HG02885 (cell line): ENCODE results near the gene STIP1.
A peak's percentile ranks its signal among the peaks of the same experiment; 100 is the strongest.

Experiments used
- ATAC-seq: cut with Tn5 transposase; IDR thresholded peaks from one replicate; pipeline ENCODE4 v1.9.1; 2021; ENCODE audit warnings: mild to moderate bottlenecking; ENCODE audit not compliant: unreplicated experiment, poor library complexity

STIP1 gene

GRCh38 chr11:64192434-64192833, 6.5 kb downstream of the STIP1 start:
- ATAC-seq, result no peak

GRCh38 chr11:64196626-64197025, 10.7 kb downstream of the STIP1 start:
- no peak for ATAC-seq

DNA sequence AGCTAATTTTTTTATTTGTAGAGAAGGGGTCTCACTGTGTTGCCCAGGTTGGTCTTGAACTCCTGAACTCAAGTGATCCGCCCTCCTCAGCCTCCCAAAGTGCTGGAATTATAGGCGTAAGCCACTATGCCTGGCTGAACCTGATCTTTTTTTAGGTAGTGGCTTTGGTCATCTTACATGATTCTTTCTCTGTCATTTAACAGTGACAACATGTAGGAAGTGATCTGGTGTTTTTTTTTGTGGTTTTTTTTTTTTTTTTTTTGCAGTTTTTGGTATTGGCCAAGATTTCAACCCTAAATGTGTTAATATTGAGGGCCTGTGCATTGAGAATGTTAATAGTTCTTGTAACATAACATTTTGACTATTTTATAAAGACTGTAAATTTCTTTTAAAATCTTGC, 12.5 kb downstream of the STIP1 start:
- no peak for ATAC-seq

- ATAC-seq, result no peak
These were observed 15.6 kb downstream of the STIP1 start for GRCh38 chr11:64201543-64201942.

DNA sequence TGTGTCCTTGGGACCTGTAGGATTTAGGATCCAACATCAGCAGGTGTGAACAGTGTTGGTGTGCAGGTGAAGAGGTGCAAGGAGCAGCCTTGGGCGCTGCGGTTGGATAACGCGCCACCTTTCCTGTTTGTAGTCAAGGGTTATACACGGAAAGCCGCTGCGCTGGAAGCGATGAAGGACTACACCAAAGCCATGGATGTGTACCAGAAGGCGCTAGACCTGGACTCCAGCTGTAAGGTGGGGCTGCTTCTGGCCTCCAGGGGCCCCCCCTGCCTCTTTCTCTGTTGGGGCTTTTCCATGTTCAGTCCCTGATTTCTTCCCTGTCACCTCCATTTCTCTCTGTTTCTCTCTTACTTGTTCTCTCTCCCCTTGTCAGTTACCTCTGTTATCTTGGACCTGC, 17.0 kb downstream of the STIP1 start:
- no peak for ATAC-seq

DNA sequence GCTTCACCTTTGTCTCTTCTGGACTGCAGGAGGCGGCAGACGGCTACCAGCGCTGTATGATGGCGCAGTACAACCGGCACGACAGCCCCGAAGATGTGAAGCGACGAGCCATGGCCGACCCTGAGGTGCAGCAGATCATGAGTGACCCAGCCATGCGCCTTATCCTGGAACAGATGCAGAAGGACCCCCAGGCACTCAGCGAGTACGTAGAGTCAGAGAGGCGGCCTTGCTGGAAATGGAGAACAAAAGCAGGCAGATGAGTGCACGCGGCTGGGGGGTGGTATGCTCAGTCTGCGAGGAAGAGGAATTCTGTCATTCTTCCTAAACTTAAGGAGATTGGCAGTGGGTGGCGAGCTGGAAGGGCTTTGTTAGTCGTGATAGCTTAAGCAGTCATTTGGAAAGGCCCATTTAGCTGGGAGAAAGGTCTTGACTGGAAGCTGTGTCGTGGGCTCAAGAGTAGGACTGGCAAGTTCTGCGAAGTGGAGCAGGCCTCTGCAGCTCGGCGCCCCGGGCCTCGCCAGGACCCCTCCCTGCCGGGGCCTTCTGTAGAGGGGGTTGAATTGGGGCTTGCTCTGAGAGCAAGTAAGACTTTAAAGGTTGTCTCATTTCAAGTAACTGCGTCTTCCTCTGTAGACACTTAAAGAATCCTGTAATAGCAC, 17.6 kb downstream of the STIP1 start:
- ATAC-seq, result no peak

DNA sequence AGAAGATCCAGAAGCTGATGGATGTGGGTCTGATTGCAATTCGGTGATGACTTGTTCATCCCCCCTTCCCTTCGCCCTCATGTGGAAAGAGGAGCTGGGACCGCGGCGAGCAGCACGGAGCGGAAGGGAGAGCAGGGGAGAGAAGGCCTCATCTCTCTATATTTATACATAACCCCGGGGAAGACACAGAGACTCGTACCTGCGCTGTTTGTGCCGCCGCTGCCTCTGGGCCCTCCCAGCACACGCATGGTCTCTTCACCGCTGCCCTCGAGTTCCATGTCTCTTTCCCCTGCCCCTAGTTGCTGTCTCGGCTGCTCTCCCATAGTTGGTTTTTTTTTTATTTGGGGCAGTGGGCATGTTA, 18.1 kb downstream of the STIP1 start:
- no peak for ATAC-seq

GRCh38 chr11:64204464-64204989, 18.6 kb downstream of the STIP1 start:
- no peak for ATAC-seq

- peak; percentile 48 for ATAC-seq
These were observed 20.7 kb downstream of the STIP1 start, which contains the start of gene FERMT3 for GRCh38 chr11:64206457-64207255. TSS of gene FERMT3 (plus strand) at chr11:64206721. CDS start at chr11:64207365, 644 bp downstream.

DNA sequence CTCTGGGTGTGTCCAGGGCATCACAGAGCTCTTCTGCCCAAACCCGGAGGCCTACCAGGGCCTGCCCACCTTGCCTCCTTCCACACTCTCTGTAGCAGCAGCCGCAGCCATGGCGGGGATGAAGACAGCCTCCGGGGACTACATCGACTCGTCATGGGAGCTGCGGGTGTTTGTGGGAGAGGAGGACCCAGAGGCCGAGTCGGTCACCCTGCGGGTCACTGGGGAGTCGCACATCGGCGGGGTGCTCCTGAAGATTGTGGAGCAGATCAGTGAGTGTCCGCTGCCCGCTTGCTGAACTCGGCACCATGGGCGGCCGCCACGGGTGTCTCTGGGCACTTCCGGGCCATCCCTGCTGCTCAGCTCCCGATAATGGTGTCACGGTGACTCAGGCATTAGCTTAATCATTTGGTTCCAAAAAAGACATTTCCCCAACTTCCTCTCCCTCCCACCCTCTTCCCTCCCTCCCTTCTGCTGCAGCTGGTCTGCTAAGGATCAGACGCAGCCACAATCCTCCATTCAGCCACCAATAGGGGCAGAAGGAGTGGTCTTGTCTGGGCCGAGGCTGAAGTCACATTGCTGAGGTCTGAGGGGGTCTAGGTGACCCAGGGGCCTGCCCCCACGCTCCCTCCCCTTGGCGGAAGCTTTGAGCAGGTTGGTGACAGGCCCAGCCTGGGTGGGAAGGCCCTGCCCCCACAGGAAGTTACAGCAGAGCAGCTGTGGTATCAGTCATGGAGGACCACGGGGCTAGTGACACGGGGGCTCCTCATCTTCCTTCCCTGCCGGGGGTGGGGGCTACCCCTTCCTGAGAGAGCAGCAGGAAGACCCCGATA, 21.5 kb downstream of the STIP1 start:
- peak; percentile 62 for ATAC-seq

GRCh38 chr11:64208086-64208795, 22.3 kb downstream of the STIP1 start:
- ATAC-seq, result no peak

DNA sequence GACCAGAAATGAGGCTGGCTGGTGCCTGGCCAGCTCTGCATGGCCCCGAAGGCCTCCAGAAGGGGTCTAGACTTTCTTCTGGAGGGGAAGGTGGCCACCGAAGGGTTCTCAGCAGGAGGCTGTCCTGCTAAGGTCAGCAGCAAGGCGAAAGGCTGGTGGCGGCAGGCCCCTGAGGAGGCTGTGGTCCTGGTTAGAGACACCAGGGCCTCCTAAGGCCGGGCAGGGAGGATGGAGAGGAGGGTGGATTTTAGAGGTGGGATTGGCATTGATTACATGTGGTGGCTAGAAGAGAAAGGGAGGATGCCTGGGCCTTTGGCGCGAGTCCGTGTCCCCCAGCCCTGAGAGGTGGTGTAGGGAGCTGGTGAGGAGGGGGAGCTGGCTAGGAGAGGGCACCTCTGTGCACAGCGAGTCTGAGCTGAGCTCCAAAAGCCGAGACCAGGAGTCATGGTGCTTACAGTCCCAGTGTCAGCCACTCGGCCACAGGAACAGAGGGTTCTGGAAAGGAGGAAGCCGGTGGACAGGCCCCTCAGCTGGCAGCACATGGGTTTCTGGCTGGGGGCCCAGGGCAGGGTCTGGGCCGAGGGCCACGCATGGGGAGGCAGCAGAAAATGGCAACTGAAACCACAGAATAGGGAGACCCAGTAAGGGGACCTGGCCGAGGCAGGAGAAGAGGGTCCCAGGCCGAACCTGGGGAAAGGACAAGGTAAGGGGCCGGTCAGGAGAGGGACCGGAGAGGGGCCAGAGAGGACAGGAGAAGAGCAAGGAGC, 23.0 kb downstream of the STIP1 start:
- no peak for ATAC-seq

DNA sequence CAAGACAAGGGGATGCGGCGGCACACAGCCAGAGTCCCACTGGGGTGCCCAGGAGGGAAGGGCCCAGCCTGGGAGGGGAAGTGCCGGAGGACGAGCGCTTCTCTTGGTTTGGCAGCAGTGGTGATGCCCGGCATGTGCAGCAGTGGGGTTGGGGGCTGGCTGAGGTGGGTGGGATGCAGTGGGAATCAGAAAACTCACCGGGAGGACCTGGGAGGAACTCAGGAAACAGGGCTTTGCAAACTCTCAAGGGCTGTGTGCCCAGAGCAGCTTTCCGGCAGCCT, 23.5 kb downstream of the STIP1 start:
- ATAC-seq, result no peak

- no peak for ATAC-seq
These were observed 24.5 kb downstream of the STIP1 start for GRCh38 chr11:64210301-64211020.

GRCh38 chr11:64211181-64211872, 25.4 kb downstream of the STIP1 start:
- no peak for ATAC-seq

GRCh38 chr11:64216879-64217278, 30.9 kb downstream of the STIP1 start:
- no peak for ATAC-seq

DNA sequence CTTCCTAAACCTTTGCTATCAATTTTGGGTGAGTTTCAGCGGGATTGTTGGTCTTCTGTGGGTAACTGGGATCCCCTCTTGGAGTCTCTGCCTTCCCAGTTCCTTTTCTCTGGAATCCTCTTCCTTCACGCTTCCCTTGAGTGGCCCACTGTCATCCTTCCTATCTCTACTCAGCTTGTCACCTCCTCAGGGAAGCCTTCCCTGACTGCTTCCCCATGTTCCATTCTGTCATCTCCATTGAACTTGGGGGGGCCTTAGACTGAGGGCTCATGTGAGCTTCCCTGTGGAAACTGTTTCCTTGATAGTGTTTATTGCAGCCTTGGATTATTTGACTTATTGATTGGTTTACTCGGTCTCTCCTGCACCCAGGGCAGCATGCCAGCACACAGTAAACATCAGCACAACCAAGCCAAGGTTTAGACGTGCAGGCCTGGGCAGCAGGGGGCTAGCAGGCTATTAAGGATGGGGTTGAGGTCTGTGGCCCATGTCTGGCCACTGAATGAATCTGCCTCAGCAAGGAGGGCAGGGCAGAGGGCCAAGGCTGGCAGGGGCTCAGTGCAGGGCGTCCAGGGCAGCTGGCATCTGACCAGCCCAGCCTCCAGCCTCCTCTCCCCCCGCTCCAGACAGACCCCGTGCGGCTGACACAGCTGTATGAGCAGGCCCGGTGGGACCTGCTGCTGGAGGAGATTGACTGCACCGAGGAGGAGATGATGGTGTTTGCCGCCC, 32.8 kb downstream of the STIP1 start:
- no peak for ATAC-seq

- ATAC-seq, result no peak
These were observed 33.3 kb downstream of the STIP1 start for GRCh38 chr11:64219354-64219684.
